GM18502 (cell line): ENCODE data around the gene AEBP2.
A peak's percentile ranks its signal among the peaks of the same experiment; 100 is the strongest.
"Not testable (repeated sequence)": the region's sequence is repeated elsewhere in the genome, so short reads cannot be mapped to it uniquely, and the experiment has no call there.

Source experiments
- ATAC-seq: cut with Tn5 transposase; IDR thresholded peaks from one replicate; pipeline ENCODE4 v1.9.1; 2021; ENCODE audit warnings: mild to moderate bottlenecking; ENCODE audit not compliant: unreplicated experiment, poor library complexity

Gene AEBP2

DNA sequence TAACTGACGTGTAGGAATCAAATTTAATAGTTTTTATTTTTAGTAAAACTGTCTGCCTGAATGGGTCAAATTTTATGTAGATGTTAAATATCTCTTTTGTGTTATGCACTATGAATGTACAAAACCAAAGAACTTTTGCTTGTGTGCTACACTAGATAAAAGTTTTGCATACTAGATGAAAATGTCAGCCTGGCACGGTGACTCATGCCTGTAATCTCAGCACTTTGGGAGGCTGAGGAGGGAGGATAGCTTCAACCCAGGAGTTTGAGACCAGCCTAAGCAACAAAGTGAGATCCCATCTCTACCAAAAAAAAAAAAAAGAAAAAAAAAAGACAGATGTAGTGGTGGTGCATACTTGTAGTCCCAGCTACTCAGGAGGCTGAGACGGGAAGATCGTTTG lies 11.1 kb downstream of the AEBP2 start:
- no peak for ATAC-seq

DNA sequence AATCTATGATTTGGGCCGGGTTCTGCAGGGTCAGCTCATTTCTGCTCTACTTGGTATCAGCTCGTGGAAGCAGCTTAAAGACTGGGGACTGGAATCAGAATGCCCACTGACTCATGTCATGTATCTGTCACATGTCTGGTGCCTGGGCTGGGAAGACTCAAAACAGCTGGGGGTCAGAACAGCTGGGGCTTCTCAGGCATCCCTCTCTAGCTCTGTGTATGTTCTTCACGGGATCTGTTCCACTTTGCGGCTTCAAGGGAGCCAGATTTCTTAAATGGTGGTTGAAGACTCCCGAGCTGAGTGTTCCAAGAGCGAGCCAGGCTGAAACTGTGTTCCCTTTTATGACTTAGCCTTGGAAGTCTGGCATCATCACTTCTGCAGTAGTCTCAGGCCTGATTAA lies 11.9 kb downstream of the AEBP2 start:
- ATAC-seq, result no peak

DNA sequence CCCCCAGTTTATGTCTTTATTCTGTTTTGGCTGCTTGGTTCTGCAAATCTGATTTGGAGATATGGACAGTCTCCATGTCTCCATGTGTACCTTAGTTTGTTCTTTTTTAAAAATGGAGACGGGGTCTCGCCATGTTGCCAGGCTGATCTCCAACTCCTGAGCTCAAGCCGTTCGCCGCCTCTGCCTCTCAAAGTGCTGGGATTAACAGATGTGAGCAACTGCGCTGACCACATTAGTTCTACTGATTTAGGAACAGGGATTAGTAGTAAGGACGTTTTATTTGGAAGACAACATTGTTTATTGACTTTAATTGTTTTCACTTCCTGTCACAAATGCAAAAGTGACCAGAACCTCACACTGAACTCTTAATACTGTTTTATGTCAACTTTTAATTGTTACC lies 14.7 kb downstream of the AEBP2 start:
- no peak for ATAC-seq

DNA sequence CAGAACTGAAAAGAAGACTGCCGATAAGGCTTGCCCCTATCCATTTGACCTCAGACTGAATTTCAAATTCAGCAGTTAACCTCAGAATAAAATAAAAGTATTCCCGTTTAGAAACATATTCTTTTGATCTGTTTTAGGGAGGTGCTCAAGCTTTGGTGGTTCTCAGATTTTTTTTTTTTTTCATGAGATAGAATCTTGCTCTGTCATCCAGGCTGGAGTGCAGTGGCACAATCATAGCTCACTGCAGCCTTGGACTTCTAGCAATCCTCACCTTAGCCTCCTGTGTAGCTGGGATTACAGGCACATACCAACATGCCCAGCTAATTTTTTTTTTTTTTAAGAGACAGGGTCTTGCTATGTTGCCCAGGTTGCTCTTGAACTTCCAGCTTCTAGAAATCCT lies 15.5 kb downstream of the AEBP2 start:
- no peak for ATAC-seq

DNA sequence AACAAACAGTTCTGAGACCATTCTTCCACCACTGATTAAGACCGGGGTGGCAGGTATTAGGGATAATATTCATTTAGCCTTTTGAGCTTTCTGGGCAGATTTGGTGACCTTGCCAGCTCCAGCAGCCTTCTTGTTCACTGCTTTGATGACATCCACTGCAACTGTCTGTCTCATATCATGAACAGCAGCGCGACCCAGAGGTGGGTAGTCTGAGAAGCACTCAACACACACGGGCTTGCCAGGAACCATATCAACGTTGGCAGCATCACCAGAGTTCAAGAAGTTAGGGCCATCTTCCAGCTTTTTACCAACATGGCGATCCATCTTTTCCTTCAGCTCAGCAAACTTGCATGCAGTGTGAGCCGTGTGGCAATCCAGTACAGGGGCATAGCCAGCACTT lies 16.9 kb downstream of the AEBP2 start:
- no peak for ATAC-seq

GRCh38 chr12:19457561-19457960 lies 18.3 kb downstream of the AEBP2 start:
- no peak for ATAC-seq

GRCh38 chr12:19458733-19459132 lies 19.4 kb downstream of the AEBP2 start:
- no peak for ATAC-seq

GRCh38 chr12:19461999-19462398 lies 22.7 kb downstream of the AEBP2 start:
- no peak for ATAC-seq

DNA sequence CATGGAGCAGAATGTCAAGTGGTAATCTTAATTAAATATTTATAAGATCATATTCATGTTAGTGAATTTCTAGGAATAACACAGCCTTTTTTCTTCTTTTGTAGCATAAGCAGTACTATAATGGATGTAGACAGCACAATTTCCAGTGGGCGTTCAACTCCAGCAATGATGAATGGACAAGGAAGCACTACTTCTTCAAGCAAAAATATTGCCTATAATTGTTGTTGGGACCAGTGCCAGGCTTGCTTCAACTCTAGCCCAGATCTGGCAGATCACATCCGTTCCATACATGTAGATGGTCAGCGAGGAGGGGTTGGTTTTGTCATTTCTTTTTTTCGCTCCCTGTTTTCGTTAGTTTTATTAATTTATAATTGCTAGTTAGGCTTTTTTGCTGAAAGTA lies 23.1 kb downstream of the AEBP2 start:
- no peak for ATAC-seq

- ATAC-seq, result no peak
Measured at GRCh38 chr12:19464192-19464580, 24.9 kb downstream of the AEBP2 start.

DNA sequence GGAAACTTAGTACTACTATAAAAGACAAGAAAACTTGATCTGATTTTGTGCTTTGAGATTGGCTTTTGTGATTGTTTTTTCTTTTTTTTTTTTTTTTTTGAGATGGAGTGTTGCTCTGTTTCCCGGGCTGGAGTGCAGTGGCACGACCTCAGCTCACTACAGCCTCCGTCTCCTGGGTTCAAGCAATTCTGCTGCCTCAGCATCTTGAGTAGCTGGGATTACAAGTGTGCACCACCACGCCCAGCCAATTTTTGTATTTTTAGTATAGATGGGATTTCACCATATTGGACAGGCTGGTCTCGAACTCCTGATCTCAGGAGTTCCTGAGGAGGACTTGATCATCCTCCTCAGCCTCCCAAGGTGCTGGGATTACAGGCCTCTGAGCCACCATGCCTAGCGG lies 26.4 kb downstream of the AEBP2 start:
- ATAC-seq, result no peak

- no peak for ATAC-seq
Measured at GRCh38 chr12:19474147-19474546, 34.9 kb downstream of the AEBP2 start.

- not testable (repeated sequence) for ATAC-seq
Measured at GRCh38 chr12:19475884-19476505, 36.7 kb downstream of the AEBP2 start.

GRCh38 chr12:19477071-19477470 lies 37.8 kb downstream of the AEBP2 start:
- no peak for ATAC-seq

DNA sequence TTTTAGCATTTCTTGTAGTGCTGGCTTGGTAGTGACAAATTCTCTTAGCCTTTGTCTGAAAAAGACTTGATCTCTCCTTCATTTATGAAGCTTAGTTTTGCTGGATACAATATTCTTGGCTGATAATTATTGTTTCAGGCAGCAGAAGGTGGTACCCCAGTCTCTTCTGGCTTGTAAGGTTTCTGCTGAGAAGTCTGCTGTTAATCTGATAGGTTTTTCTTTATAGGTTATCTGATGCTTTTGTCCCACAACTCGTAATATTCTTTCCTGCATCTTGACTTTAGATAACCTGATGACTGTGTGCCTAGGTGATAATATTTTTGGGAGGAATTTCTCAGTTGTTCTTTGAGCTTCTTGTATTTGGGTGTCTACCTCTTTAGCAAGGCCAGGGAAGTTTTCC lies 41.2 kb downstream of the AEBP2 start:
- no peak for ATAC-seq

- no peak for ATAC-seq
Measured at GRCh38 chr12:19482036-19482435, 42.7 kb downstream of the AEBP2 start.

DNA sequence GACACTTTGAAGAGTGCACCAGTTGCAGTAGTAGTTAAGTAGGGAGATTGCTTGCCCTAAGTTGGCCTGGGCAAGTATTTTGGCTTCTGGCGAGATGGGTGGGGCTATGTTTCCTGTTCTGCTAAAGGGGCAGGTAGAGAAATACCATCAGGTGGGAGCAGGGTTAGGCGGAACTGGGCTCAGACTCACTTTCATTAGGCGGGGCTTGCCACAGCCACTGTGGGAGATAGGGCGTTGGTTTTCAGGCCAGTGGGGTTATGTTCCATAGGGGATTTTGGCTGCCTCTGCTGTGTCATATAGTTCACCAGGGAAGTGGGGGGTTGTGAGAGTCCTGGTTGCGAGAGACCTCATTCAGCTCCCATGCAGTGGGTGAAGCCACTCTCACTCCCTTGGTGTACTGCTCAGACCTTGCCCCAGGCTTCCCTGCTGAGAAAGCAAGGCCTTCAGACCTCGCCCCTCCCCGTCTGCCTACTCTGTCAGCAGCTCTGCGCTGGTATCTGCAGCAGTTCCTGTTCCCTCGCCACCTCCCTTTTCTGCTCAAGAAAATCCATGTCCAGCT lies 43.3 kb downstream of the AEBP2 start:
- ATAC-seq, result peak; percentile 96

- no peak for ATAC-seq
Measured at GRCh38 chr12:19483727-19484126, 44.4 kb downstream of the AEBP2 start.

DNA sequence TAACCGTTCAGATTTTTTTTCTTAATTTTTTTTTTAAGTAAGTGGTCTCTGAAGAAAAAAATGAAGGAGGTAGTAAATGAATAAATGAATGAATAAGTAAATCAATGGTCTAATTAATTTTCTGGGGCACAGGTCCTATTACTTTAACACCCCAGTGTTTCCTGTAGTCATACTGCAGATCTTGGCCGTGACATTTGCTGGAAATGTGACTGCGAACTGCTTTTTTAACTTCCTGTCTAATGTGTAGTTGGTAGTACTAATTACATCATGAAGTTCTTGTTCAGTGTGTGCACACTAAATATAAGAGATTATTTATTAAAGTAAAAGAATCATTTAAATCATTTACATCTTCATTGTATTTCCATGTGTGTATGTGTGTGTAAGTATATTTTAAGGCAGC lies 45.4 kb downstream of the AEBP2 start:
- no peak for ATAC-seq

- ATAC-seq, result no peak
Measured at GRCh38 chr12:19485240-19485639, 45.9 kb downstream of the AEBP2 start.

DNA sequence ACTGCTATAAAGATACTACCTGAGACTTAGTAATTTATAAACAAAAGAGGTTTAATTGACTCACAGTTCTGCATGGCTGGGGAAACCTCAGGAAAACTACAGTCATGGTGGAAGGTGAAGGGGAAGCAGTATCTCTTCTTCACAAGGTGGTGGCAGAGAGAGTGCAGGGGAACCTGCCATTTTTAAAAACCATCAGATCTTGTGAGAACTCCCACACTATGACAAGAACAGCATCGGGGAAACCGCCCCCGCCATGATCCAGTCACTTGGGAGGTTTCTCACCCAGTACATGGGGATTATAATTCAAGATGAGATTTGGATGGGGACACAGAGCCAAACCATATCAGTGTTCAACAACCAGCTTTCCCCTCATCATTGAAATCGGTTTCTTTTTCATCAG lies 49.9 kb downstream of the AEBP2 start:
- ATAC-seq, result no peak

- no peak for ATAC-seq
Measured at GRCh38 chr12:19490908-19491307, 51.6 kb downstream of the AEBP2 start.

- ATAC-seq, result no peak
Measured at GRCh38 chr12:19491863-19492262, 52.6 kb downstream of the AEBP2 start.
